GM18517 (cell line): ENCODE measurements around the gene C5orf15.
"Not testable (repeated sequence)": the region's sequence is repeated elsewhere in the genome, so short reads cannot be mapped to it uniquely, and the experiment has no call there.

ENCODE experiments used
- ATAC-seq: cut with Tn5 transposase; IDR thresholded peaks from one replicate; pipeline ENCODE4 v1.9.1; 2021; ENCODE audit warnings: mild to moderate bottlenecking, moderate library complexity; ENCODE audit not compliant: unreplicated experiment

C5orf15 gene

GRCh38 chr5:133994297-133994989, 26.0 kb upstream of the C5orf15 start:
- ATAC-seq = no peak

GRCh38 chr5:133993185-133993936, 24.9 kb upstream of the C5orf15 start:
- no peak for ATAC-seq

GRCh38 chr5:133992429-133993155, 24.2 kb upstream of the C5orf15 start:
- ATAC-seq = no peak

- ATAC-seq = no peak
These were observed 22.9 kb upstream of the C5orf15 start for GRCh38 chr5:133991171-133991910.

GRCh38 chr5:133990396-133990795, 22.0 kb upstream of the C5orf15 start:
- ATAC-seq = no peak

- ATAC-seq = no peak
These were observed 17.2 kb upstream of the C5orf15 start for GRCh38 chr5:133985540-133986180.

- ATAC-seq = no peak
These were observed 15.2 kb upstream of the C5orf15 start for GRCh38 chr5:133983674-133984073.

- no peak for ATAC-seq
These were observed 13.3 kb upstream of the C5orf15 start for GRCh38 chr5:133981714-133982113.

GRCh38 chr5:133980652-133981051, 12.2 kb upstream of the C5orf15 start:
- no peak for ATAC-seq

- ATAC-seq = no peak
These were observed 10.5 kb upstream of the C5orf15 start for GRCh38 chr5:133978943-133979342.

GRCh38 chr5:133977858-133978257, 9.4 kb upstream of the C5orf15 start:
- no peak for ATAC-seq

GRCh38 chr5:133977161-133977787, 8.8 kb upstream of the C5orf15 start:
- ATAC-seq = no peak

- ATAC-seq = not testable (repeated sequence)
These were observed 7.1 kb upstream of the C5orf15 start for GRCh38 chr5:133975546-133975945.

- ATAC-seq = no peak
These were observed 5.7 kb upstream of the C5orf15 start for GRCh38 chr5:133974142-133974541.

GRCh38 chr5:133970325-133970909, 2.0 kb upstream of the C5orf15 start:
- no peak for ATAC-seq

- no peak for ATAC-seq
These were observed 1.4 kb upstream of the C5orf15 start for GRCh38 chr5:133969654-133970324.

- no peak for ATAC-seq
These were observed 674 bp downstream of the C5orf15 start for GRCh38 chr5:133967698-133968203.

GRCh38 chr5:133967124-133967523, 1.3 kb downstream of the C5orf15 start:
- no peak for ATAC-seq

- ATAC-seq = no peak
These were observed 2.3 kb downstream of the C5orf15 start for GRCh38 chr5:133966090-133966489.
